ENCODE results near the gene ITGA8. TPM values are rescaled to one million over a fixed set of nuclear protein-coding genes. Genes with fewer than 3 reads are reported as not detected.
"Not testable (repeated sequence)": the region's sequence is repeated elsewhere in the genome, so short reads cannot be mapped to it uniquely, and the experiment has no call there.

Gene ITGA8
- total and polyA plus RNA-seq, 8 donors = 1.7 to 55.8 (median 22.0) TPM

DNA sequence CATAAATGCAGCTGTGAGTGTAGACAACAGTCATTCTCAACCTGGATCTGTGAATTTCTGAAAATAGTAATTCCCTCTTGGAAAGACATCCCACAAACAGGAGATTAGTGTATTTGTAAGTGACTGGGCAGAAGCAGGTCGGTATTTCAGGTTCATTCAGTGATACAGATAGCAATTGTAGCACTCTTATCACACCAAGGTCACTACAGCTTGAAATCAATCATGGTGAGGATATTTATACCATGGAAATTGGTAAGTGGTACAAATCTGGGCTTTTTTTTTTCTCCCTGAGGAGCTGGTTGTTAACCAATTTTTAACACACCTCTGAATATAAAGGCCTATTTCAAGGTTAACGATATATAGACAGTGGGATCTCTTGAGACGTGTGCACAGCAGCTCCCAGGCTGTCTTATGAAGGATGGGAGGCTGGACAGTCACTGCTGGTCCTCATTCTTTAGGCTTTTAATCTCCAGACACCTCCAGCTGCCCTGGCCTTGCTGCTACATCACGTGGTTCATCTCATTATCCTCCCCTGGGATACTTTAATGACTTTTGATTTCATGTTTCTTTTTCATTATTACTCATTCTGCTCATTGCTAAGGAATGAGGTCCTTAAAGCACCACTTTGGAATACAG is 87.1 kb downstream of the ITGA8 start:
- H3K27ac ChIP-seq = no peak overlapping the region
- 54 to 62% (median 59%) methylated on average over 4 of the region's 4 CpGs for WGBS, 5 donors
- TF ChIP-seq, protein P1, sequence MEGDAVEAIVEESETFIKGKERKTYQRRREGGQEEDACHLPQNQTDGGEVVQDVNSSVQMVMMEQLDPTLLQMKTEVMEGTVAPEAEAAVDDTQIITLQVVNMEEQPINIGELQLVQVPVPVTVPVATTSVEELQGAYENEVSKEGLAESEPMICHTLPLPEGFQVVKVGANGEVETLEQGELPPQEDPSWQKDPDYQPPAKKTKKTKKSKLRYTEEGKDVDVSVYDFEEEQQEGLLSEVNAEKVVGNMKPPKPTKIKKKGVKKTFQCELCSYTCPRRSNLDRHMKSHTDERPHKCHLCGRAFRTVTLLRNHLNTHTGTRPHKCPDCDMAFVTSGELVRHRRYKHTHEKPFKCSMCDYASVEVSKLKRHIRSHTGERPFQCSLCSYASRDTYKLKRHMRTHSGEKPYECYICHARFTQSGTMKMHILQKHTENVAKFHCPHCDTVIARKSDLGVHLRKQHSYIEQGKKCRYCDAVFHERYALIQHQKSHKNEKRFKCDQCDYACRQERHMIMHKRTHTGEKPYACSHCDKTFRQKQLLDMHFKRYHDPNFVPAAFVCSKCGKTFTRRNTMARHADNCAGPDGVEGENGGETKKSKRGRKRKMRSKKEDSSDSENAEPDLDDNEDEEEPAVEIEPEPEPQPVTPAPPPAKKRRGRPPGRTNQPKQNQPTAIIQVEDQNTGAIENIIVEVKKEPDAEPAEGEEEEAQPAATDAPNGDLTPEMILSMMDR (IDR thresholded peaks at IDR 0.05) = no peak
- no peak for TF ChIP-seq POLR2AphosphoS5 (IDR thresholded peaks at IDR 0.05)
- no peak for TF ChIP-seq POLR2A (IDR thresholded peaks at IDR 0.05)
- no peak for TF ChIP-seq EP300 (IDR thresholded peaks at IDR 0.05)
- no peaks in the 10 kb centered on the region for H3K36me3 ChIP-seq
- H3K4me3 ChIP-seq = no peak overlapping the region
- no peaks in the 10 kb centered on the region for H3K27me3 ChIP-seq
- no peaks in the 10 kb centered on the region for H3K9me3 ChIP-seq
- intact Hi-C loops (cut with DNase I; ENCODE audit: low total_unique reads) = no loop called here
- H3K4me1 ChIP-seq = no peaks in the 10 kb centered on the region
- no peak for DNase-seq

DNA sequence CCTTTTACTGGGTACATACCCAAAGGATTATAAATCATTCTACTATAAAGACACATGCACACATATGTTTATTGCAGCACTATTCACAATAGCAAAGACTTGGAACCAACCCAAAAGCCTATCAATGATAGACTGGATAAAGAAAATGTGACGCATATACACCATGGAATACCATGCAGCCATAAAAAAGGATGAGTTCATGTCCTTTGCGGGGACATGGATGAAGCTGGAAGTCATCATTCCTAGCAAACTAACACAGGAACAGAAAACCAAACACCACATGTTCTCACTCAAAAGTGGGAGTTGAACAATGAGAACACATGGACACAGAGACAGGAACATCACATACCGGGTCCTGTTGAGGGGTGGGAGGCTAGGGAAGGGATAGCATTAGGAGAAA is 88.5 kb downstream of the ITGA8 start:
- H3K27me3 ChIP-seq; H3K36me3 ChIP-seq; H3K4me3 ChIP-seq; H3K4me1 ChIP-seq; H3K9me3 ChIP-seq; intact Hi-C loops (cut with DNase I; ENCODE audit: low total_unique reads); H3K27ac ChIP-seq; DNase-seq: not testable (repeated sequence)
- 63 to 95% (median 94%) methylated on average over 3 of the region's 3 CpGs for WGBS, 5 donors

DNA sequence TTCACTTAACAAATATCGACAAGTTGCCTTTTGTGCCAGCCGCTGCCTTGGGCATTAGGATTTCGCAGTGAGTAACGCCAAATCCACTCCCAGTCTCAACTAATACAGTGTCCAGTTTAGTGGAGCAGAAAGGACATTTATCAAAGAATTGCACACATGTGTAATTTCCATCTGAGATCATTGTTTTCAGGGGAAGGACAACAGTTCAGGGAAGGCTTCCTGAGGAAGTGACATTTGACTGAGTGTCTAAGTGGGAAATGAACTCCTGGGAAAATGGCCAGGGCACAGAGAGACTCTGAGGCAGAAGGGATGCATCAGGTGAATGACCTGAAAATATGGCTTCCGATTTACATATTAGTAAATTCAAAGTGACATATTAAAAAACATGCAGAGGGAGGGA is 89.4 kb downstream of the ITGA8 start:
- Histone ChIP-seq H3K9me3 (no peaks in the 10 kb centered on the region), H3K4me3 (no peak overlapping the region), H3K36me3 (no peaks in the 10 kb centered on the region), H3K4me1 (peaks cover 0 to 6% (median 0%) of the 10 kb centered on the region in 4 donors), H3K27me3 (no peaks in the 10 kb centered on the region), H3K27ac (no peak overlapping the region)
- intact Hi-C loops (cut with DNase I; ENCODE audit: low total_unique reads) = no loop called here
- DNase-seq = peak in 1 of 2 donors; percentile 46
- WGBS, 5 donors = 71 to 89% (median 82%) methylated on average over 5 of the region's 5 CpGs
- TF ChIP-seq, protein P1 (IDR thresholded peaks at IDR 0.05) = no peak
- TF ChIP-seq EP300 (IDR thresholded peaks at IDR 0.05) (no peak), POLR2A (IDR thresholded peaks at IDR 0.05) (no peak), POLR2AphosphoS5 (IDR thresholded peaks at IDR 0.05) (no peak)

DNA sequence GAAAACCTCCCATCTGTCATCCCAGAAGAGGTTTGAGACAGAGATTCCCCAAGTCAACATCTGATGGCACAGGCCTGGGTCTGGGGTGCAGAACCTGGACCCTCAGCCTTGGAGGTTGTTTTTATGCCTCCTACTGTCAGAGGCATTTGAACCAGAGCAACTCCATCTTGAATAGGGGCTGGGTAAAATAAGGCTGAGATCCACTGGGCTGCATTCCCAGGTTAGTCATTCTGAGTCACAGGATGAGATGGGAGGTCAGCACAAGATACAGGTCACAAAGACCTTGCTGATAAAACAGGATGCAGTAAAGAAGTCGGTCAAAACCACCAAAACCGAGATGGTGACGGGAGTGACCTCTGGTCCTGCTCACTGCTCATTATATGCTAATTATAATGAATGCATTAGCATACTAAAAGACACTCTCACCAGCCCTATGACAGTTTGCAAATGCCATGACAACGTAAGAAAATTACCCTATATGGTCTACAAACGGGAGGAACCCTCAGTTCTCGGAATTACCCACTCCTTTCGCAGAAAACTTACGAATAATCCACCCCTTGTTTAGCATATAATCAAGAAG is 92.0 kb downstream of the ITGA8 start:
- no peaks in the 10 kb centered on the region for H3K27me3 ChIP-seq
- TF ChIP-seq, protein P1 (IDR thresholded peaks at IDR 0.05) = no peak
- TF ChIP-seq POLR2A (IDR thresholded peaks at IDR 0.05) (no peak), EP300 (IDR thresholded peaks at IDR 0.05) (no peak), POLR2AphosphoS5 (IDR thresholded peaks at IDR 0.05) (no peak)
- no peak overlapping the region for H3K27ac ChIP-seq
- no peaks in the 10 kb centered on the region for H3K36me3 ChIP-seq
- peaks cover 0 to 22% (median 0%) of the 10 kb centered on the region in 4 donors for H3K4me1 ChIP-seq
- H3K9me3 ChIP-seq = no peaks in the 10 kb centered on the region
- DNase-seq = no peak
- 88 to 95% (median 88%) methylated on average over 8 of the region's 8 CpGs for WGBS, 5 donors
- no peak overlapping the region for H3K4me3 ChIP-seq
- intact Hi-C loops (cut with DNase I; ENCODE audit: low total_unique reads) = no loop called here

DNA sequence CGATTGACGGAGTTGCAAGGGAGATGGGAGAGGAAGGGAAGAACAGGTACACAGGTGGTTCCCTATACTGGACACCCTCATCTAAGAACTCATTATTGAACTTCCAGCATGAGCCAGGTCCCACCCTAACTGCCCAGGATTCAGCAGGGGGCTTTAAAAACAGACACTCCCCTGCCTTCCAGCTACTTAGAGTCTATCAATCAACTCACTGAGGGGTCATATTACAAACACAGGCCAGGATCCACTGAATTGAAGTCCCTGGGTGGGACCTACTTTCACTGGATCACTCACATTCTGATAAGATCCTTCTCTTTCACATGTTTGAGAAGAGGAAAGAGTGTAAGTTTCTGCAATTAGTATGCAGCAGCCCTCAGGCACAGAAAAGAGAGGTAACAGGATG is 92.8 kb downstream of the ITGA8 start:
- no peak for TF ChIP-seq EP300 (IDR thresholded peaks at IDR 0.05)
- TF ChIP-seq POLR2A (IDR thresholded peaks at IDR 0.05) = no peak
- no peak for TF ChIP-seq POLR2AphosphoS5 (IDR thresholded peaks at IDR 0.05)
- TF ChIP-seq, protein P1 (IDR thresholded peaks at IDR 0.05) = no peak
- Histone ChIP-seq H3K4me3 (no peak overlapping the region), H3K36me3 (no peaks in the 10 kb centered on the region), H3K27me3 (no peaks in the 10 kb centered on the region), H3K4me1 (peaks cover 0 to 22% (median 0%) of the 10 kb centered on the region in 4 donors), H3K9me3 (no peaks in the 10 kb centered on the region), H3K27ac (no peak overlapping the region)
- intact Hi-C loops (cut with DNase I; ENCODE audit: low total_unique reads) = no loop called here
- WGBS, 5 donors = 94 to 100% (median 98%) methylated on average over 2 of the region's 2 CpGs
- no peak for DNase-seq

Measured in stomach (tissue), 9 donors.